Stimulated activated naive CD8-positive, alpha-beta T cell treated with anti-CD3 and anti-CD28 coated beads, Interleukin-15, Interleukin-2, amounts not matched to agents 100 ng/mL and 50 ng/mL, for 24 hours (primary cell): ENCODE measurements around the gene PPP1R3F.
"Not testable (repeated sequence)": the region's sequence is repeated elsewhere in the genome, so short reads cannot be mapped to it uniquely, and the experiment has no call there.

ENCODE experiments used
- H3K27ac Mint-ChIP-seq: one replicate; pipeline ENCODE4 v1.8.0; 2021; ENCODE audit warnings: mild to moderate bottlenecking, mixed read lengths
- H3K27me3 Mint-ChIP-seq: one replicate; pipeline ENCODE4 v1.8.0; 2021; ENCODE audit warnings: mixed read lengths
- H3K36me3 Mint-ChIP-seq: one replicate; pipeline ENCODE4 v1.8.0; 2021; ENCODE audit warnings: low read depth, mixed read lengths
- H3K4me1 Mint-ChIP-seq: one replicate; pipeline ENCODE4 v1.8.0; 2021; ENCODE audit warnings: low read depth, mixed read lengths
- H3K4me3 Mint-ChIP-seq: one replicate; pipeline ENCODE4 v1.8.0; 2021; ENCODE audit warnings: mild to moderate bottlenecking, mixed read lengths
- H3K9me3 Mint-ChIP-seq: one replicate; pipeline ENCODE4 v1.8.0; 2021; ENCODE audit warnings: mixed read lengths

PPP1R3F gene

DNA sequence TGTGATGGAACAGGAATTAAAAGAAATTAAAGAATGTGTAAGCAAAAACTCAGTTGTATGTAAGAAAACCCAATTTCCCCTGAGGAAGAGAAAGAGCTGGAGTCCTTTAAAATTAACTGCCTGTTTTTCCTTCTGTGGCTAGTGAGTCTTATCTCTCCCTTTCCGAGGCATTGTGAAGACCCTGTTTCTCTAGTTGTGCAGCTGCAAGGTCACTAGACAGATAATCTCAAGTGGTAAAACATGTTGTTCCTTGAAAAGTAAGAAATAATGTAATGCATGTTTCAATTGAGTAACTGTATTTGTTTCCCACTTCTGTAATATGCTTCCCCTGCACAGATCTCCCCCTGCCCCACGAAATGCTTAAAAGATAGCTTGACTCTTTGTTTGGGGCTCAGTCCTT lies 38.2 kb downstream of the PPP1R3F start:
- H3K4me1 Mint-ChIP-seq, result peaks cover 20% of the 10 kb centered on the region
- not testable (repeated sequence) for H3K36me3 Mint-ChIP-seq, H3K4me3 Mint-ChIP-seq, H3K9me3 Mint-ChIP-seq, H3K27me3 Mint-ChIP-seq, H3K27ac Mint-ChIP-seq

GRCh38 chrX:49308604-49309269 lies 39.1 kb downstream of the PPP1R3F start:
- Mint-ChIP-seq H3K36me3 (no peaks in the 10 kb centered on the region), H3K27me3 (no peaks in the 10 kb centered on the region), H3K27ac (peak overlapping the region; percentile 95), H3K9me3 (no peaks in the 10 kb centered on the region), H3K4me1 (peaks cover 20% of the 10 kb centered on the region), H3K4me3 (peak overlapping the region; percentile 75)

- H3K4me1 Mint-ChIP-seq, result peaks cover 20% of the 10 kb centered on the region
- peak overlapping the region; percentile 95 for H3K27ac Mint-ChIP-seq
- no peaks in the 10 kb centered on the region for H3K36me3 Mint-ChIP-seq
- peak overlapping the region; percentile 75 for H3K4me3 Mint-ChIP-seq
- H3K27me3 Mint-ChIP-seq, result no peaks in the 10 kb centered on the region
- H3K9me3 Mint-ChIP-seq, result no peaks in the 10 kb centered on the region
Observed at GRCh38 chrX:49309401-49309981, 39.9 kb downstream of the PPP1R3F start.

GRCh38 chrX:49310371-49310770 lies 40.8 kb downstream of the PPP1R3F start:
- no peaks in the 10 kb centered on the region for H3K27me3 Mint-ChIP-seq
- H3K9me3 Mint-ChIP-seq, result no peaks in the 10 kb centered on the region
- peaks cover 20% of the 10 kb centered on the region for H3K4me1 Mint-ChIP-seq
- no peak overlapping the region for H3K4me3 Mint-ChIP-seq
- no peak overlapping the region for H3K27ac Mint-ChIP-seq
- no peaks in the 10 kb centered on the region for H3K36me3 Mint-ChIP-seq

- Mint-ChIP-seq H3K36me3 (no peaks in the 10 kb centered on the region), H3K27me3 (no peaks in the 10 kb centered on the region), H3K9me3 (no peaks in the 10 kb centered on the region), H3K4me1 (peaks cover 20% of the 10 kb centered on the region), H3K4me3 (no peak overlapping the region), H3K27ac (no peak overlapping the region)
Observed at GRCh38 chrX:49312176-49312575, 42.6 kb downstream of the PPP1R3F start.

- Mint-ChIP-seq H3K36me3 (no peaks in the 10 kb centered on the region), H3K4me3 (no peak overlapping the region), H3K27me3 (no peaks in the 10 kb centered on the region), H3K27ac (no peak overlapping the region), H3K9me3 (no peaks in the 10 kb centered on the region), H3K4me1 (no peaks in the 10 kb centered on the region)
Observed at GRCh38 chrX:49316085-49316484, 46.5 kb downstream of the PPP1R3F start.

DNA sequence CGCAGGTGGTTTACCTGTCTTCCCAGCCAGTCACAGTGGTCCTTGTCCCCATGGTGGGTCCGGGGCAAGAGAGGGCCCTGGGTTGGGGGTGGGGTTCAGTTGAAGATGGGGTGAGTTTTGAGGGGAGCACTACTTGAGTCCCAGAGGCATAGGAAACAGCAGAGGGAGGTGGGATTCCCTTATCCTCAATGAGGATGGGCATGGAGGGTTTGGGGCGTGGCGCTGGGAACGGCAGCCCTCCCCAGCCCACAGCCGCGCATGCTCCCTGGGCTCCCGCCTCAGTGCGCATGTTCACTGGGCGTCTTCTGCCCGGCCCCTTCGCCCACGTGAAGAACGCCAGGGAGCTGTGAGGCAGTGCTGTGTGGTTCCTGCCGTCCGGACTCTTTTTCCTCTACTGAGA lies 52.1 kb downstream of the PPP1R3F start, which contains the start of gene GAGE12J:
TSS of gene GAGE12J (plus strand) at position 301 of the 400 bp plus-strand sequence. CDS start 1,157 bp downstream, outside the sequence.
- H3K27me3 Mint-ChIP-seq, H3K4me3 Mint-ChIP-seq: not testable (repeated sequence)

DNA sequence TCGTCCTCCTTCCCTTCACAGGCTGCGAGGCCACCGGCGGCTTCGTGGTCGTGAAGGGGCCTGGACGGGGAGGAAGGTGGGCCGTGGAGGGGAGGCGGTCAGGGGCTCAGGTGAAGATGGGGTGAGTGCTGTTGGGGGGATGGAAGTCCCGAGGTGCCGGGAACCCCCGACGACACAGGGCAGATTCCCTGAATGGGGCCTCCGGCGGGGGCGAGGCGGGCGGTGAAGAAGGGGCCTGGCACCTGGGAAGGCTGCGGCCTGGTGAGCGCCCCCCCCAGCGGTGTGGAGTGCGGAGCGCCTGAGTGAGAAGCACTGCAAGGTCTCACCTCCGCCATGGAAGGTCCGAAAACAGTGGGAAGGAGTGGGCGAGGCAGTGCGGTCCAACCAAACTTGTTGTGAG lies 52.7 kb downstream of the PPP1R3F start:
- H3K27me3 Mint-ChIP-seq, H3K4me3 Mint-ChIP-seq: not testable (repeated sequence)

More for the DNA sequence above, 52.1 kb downstream of the PPP1R3F start, which contains the start of gene GAGE12J:
- H3K9me3 Mint-ChIP-seq, H3K36me3 Mint-ChIP-seq, H3K27ac Mint-ChIP-seq, H3K4me1 Mint-ChIP-seq: not testable (repeated sequence)

GRCh38 chrX:49323735-49324134 lies 54.1 kb downstream of the PPP1R3F start:
- H3K27ac Mint-ChIP-seq, H3K36me3 Mint-ChIP-seq, H3K27me3 Mint-ChIP-seq, H3K4me1 Mint-ChIP-seq, H3K4me3 Mint-ChIP-seq, H3K9me3 Mint-ChIP-seq: not testable (repeated sequence)

More for the DNA sequence above, 52.7 kb downstream of the PPP1R3F start:
- H3K9me3 Mint-ChIP-seq, H3K4me1 Mint-ChIP-seq, H3K36me3 Mint-ChIP-seq, H3K27ac Mint-ChIP-seq: not testable (repeated sequence)

GRCh38 chrX:49330421-49330820 lies 60.8 kb downstream of the PPP1R3F start:
- not testable (repeated sequence) for H3K36me3 Mint-ChIP-seq, H3K27me3 Mint-ChIP-seq, H3K27ac Mint-ChIP-seq, H3K9me3 Mint-ChIP-seq, H3K4me3 Mint-ChIP-seq, H3K4me1 Mint-ChIP-seq

DNA sequence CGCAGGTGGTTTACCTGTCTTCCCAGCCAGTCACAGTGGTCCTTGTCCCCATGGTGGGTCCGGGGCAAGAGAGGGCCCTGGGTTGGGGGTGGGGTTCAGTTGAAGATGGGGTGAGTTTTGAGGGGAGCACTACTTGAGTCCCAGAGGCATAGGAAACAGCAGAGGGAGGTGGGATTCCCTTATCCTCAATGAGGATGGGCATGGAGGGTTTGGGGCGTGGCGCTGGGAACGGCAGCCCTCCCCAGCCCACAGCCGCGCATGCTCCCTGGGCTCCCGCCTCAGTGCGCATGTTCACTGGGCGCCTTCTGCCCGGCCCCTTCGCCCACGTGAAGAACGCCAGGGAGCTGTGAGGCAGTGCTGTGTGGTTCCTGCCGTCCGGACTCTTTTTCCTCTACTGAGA lies 61.7 kb downstream of the PPP1R3F start, which contains the start of gene GAGE13:
TSS of gene GAGE13 (plus strand) at position 301 of the 400 bp plus-strand sequence. CDS start 1,156 bp downstream, outside the sequence.
- H3K27ac Mint-ChIP-seq, H3K27me3 Mint-ChIP-seq, H3K4me3 Mint-ChIP-seq, H3K4me1 Mint-ChIP-seq, H3K9me3 Mint-ChIP-seq, H3K36me3 Mint-ChIP-seq: not testable (repeated sequence)

GRCh38 chrX:49331841-49332240 lies 62.2 kb downstream of the PPP1R3F start:
- H3K4me3 Mint-ChIP-seq, result not testable (repeated sequence)

More at GRCh38 chrX:49331841-49332240, 62.2 kb downstream of the PPP1R3F start:
- not testable (repeated sequence) for H3K27ac Mint-ChIP-seq, H3K27me3 Mint-ChIP-seq, H3K36me3 Mint-ChIP-seq, H3K9me3 Mint-ChIP-seq, H3K4me1 Mint-ChIP-seq
